H1 (cell line): ENCODE data around the gene CAPN3. TPM values are rescaled to one million over a fixed set of nuclear protein-coding genes. Genes with fewer than 3 reads are reported as not detected.

ENCODE experiments used
- ATF3 ChIP-seq: IDR thresholded peaks from 2 replicates; pipeline ENCODE4 v1.6.1; 2011; ENCODE audit warnings: low read depth, mild to moderate bottlenecking, low read length; ENCODE audit not compliant: insufficient read depth
- JUND ChIP-seq: IDR thresholded peaks from 2 replicates; pipeline ENCODE4 v1.6.1; 2011; ENCODE audit warnings: mild to moderate bottlenecking, improper control_type of control experiment, low read length
- MAFK ChIP-seq: IDR thresholded peaks from 2 replicates; pipeline ENCODE4 v1.6.1; 2012; ENCODE audit warnings: low read depth, mild to moderate bottlenecking, improper control_type of control experiment, low read length
- TAF7 ChIP-seq: optimal IDR thresholded peaks from 2 replicates; pipeline ENCODE3; 2011; ENCODE audit warnings: low read depth, mild to moderate bottlenecking, inconsistent platforms, low read length, moderate library complexity, borderline replicate concordance
- polyA plus RNA-seq, 7 experiments: library from polyadenylated mRNA; depleted of rRNA in 3 of 7; stranded (reverse) in 5 of 7; unstranded in 2 of 7; fragments of >200 nt in 5 of 7; fragments of 200-250 nt in 2 of 7; gene quantifications; 1 replicate in 5 of 7; 2 replicates in 1 of 7; 4 replicates in 1 of 7; pipeline versions ENCODE4 v1.2.1 to v1.2.3, GENCODE V29; 2011 to 2013; ENCODE audit warnings: missing spikeins in 2 of 7, mixed read lengths in 2 of 7
- total RNA-seq: library from RNA; stranded (reverse); fragmentation: NEBNext Ultra II Directional; extraction: Animal tissue kit (Norgen Biotek cat#: 25700); gene quantifications from 2 replicates; pipeline ENCODE4 v1.2.1, GENCODE V29; 2021

Gene CAPN3
- total and polyA plus RNA-seq, 2 of the 8 experiments (the other 6 are each of a cell fraction or from before 2014, with no cell fraction given), result 0.80 to 2.1 TPM

- TF ChIP-seq TAF7 (no peak), JUND (no peak), MAFK (no peak), ATF3 (no peak)
Measured at GRCh38 chr15:42331235-42331634, 28.1 kb upstream of the CAPN3 start (continued).
